Endothelial cell of umbilical vein (primary cell): Measurements from ENCODE around the gene GFPT2.

Source experiments
- CTCF ChIP-seq, 2 donors: IDR thresholded peaks; 1 replicate in 1 of 2; 2 replicates in 1 of 2; pipeline ENCODE4 v1.5.1; 2011; ENCODE audit warnings: low read length in 2 of 2, mild to moderate bottlenecking in 2 of 2, moderate library complexity in 2 of 2, control low read depth in 1 of 2, inconsistent platforms in 1 of 2, low read depth in 1 of 2; ENCODE audit not compliant: insufficient read depth in 1 of 2; ENCODE audit errors: extremely low read depth in 1 of 2
- EZH2 ChIP-seq: IDR thresholded peaks from 2 replicates; pipeline ENCODE4 v1.6.1; 2012; ENCODE audit warnings: borderline replicate concordance, low read depth, mild to moderate bottlenecking, moderate library complexity, low read length, inconsistent platforms; ENCODE audit not compliant: severe bottlenecking
- FOS ChIP-seq: IDR thresholded peaks from 2 replicates; pipeline ENCODE4 v1.6.1; 2011; ENCODE audit warnings: mild to moderate bottlenecking, low read length, moderate library complexity, borderline replicate concordance; ENCODE audit not compliant: insufficient read depth
- GATA2 ChIP-seq: IDR thresholded peaks from 2 replicates; pipeline ENCODE4 v1.7.0; 2011; ENCODE audit warnings: low read depth, mild to moderate bottlenecking, moderate library complexity, mixed read lengths, low read length; ENCODE audit not compliant: insufficient read length, insufficient read depth
- JUN ChIP-seq: IDR thresholded peaks from 2 replicates; pipeline ENCODE4 v1.6.1; 2011; ENCODE audit warnings: borderline replicate concordance, low read depth; ENCODE audit not compliant: insufficient read length, insufficient read depth
- MAX ChIP-seq: IDR thresholded peaks from 2 replicates; pipeline ENCODE4 v1.6.1; 2011; ENCODE audit not compliant: insufficient read depth, insufficient read length
- MYC ChIP-seq: IDR thresholded peaks from one replicate; pipeline ENCODE4 v1.6.1; 2011; ENCODE audit warnings: mild to moderate bottlenecking, low read depth, low read length
- POLR2A ChIP-seq: IDR thresholded peaks from 2 replicates; pipeline ENCODE4 v1.6.1; 2012; ENCODE audit warnings: low read depth, mild to moderate bottlenecking, control low read depth, low read length
- POLR2AphosphoS5 ChIP-seq: IDR thresholded peaks from 2 replicates; pipeline ENCODE4 v1.6.1; 2012; ENCODE audit warnings: low read depth, mild to moderate bottlenecking, control low read depth, low read length, moderate library complexity; ENCODE audit not compliant: insufficient read depth

DNA sequence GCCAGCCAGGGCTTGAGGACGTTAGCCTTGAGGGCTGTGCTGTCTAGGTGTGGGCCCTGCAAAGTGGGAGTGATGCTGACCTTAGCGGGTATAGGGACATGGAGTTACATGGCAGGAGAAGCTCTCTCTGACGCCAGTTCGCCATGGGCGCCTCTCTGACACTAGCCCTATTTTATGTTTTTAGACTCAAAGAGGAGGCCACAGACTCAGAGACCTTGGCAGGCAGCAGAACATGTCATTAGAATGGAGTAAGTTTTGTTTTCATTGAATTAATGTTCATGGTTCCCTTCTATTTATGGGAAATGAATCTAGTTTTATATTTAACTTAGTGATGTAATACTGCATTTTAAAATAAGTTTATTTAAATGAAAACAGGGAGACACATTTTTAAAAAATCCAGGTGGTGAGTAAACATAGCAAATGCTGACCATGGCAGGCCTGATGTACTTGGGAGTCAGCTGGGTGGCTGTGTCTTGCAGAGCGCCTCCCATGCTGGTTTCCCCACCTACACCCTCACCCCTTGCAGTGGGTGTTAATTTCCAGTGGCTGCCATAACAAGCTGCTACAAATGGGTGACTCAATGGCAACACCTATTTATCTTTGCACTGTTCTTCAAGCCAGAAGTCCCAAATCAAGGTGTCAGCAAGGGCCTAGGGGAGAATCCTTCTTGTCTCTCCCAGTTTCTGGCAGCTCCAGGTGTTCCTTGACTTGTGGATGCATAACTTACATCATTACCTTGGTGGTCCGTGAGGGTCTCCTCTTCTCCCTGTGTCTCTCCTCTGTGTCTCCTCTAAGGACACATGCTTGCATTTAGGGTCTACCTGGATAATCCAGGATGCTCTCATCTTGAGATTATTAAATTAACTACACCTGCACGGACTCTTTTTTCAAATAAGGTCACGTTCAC, 25.6 kb upstream of the GFPT2 start:
- TF ChIP-seq EZH2 (no peak), CTCF (IDR thresholded peaks at IDR 0.05; ENCODE audit: extremely low read depth in 1 of 2, insufficient read depth in 1 of 2, low read depth in 1 of 2, low read length in 2 of 2) (no peak), POLR2A (no peak), POLR2AphosphoS5 (no peak), GATA2 (no peak), JUN (no peak), MAX (no peak), MYC (no peak), FOS (no peak)
